HepG2 (cell line): ENCODE results near the gene TFEB. TPM values are rescaled to one million over a fixed set of nuclear protein-coding genes. Genes with fewer than 3 reads are reported as not detected.

Experiments used
- ARID3A ChIP-seq: IDR thresholded peaks from 2 replicates; pipeline ENCODE4 v1.6.1; 2012; ENCODE audit warnings: low read depth, low read length, improper control_type of control experiment
- GMEB2 ChIP-seq: IDR thresholded peaks from 2 replicates; pipeline ENCODE4 v1.6.1; 2016; ENCODE audit warnings: missing biosample characterization, missing genetic modification reagents, low read depth
- GPN1 ChIP-seq: sonication (generic); formaldehyde crosslinking; IDR thresholded peaks from 2 replicates; pipeline ENCODE4 v1.5.1; 2020; ENCODE audit warnings: missing genetic modification reagents, borderline replicate concordance
- HOXA3 ChIP-seq: sonication (generic); formaldehyde crosslinking; IDR thresholded peaks from 2 replicates; pipeline ENCODE4 v1.5.0; 2020; ENCODE audit warnings: missing genetic modification reagents
- KLF12 ChIP-seq: sonication (generic); formaldehyde crosslinking; IDR thresholded peaks from 2 replicates; pipeline ENCODE4 v1.4.0; 2020; ENCODE audit warnings: missing genetic modification reagents, borderline replicate concordance
- MLX ChIP-seq: IDR thresholded peaks from 2 replicates; pipeline ENCODE4 v1.6.1; 2016
- NFYC ChIP-seq: IDR thresholded peaks from 2 replicates; pipeline ENCODE4 v1.6.1; 2016; ENCODE audit warnings: missing genetic modification reagents, missing compliant biosample characterization
- PCBP2 ChIP-seq: fragments of 200-400 bp; formaldehyde crosslinking; optimal IDR thresholded peaks from 2 replicates; pipeline ENCODE3; 2018; ENCODE audit warnings: low read length, low read depth; ENCODE audit not compliant: poor library complexity, severe bottlenecking
- RAD51 ChIP-seq: fragments of 450-650 bp; IDR thresholded peaks from 2 replicates; pipeline ENCODE4 v1.6.1; 2016; ENCODE audit warnings: borderline replicate concordance
- RFX1 ChIP-seq: fragments of 450-650 bp; IDR thresholded peaks from 2 replicates; pipeline ENCODE4 v1.6.1; 2017
- RNF2 ChIP-seq: fragments of 450-650 bp; conservative IDR thresholded peaks from 2 replicates; pipeline ENCODE4 v1.6.1; 2016; ENCODE audit warnings: low read depth
- SNAPC5 ChIP-seq: sonication (generic); formaldehyde crosslinking; IDR thresholded peaks from 2 replicates; pipeline ENCODE4 v1.8.1; 2023; ENCODE audit warnings: mild to moderate bottlenecking, missing genetic modification reagents, borderline replicate concordance
- ZFYVE20 ChIP-seq: sonication (generic); formaldehyde crosslinking; IDR thresholded peaks from 2 replicates; pipeline ENCODE4 v1.8.0; 2023; ENCODE audit warnings: low read depth, mild to moderate bottlenecking, moderate library complexity, missing genetic modification reagents, borderline replicate concordance
- ZMAT5 ChIP-seq: sonication (generic); formaldehyde crosslinking; IDR thresholded peaks from 2 replicates; pipeline ENCODE4 v1.5.0; 2020; ENCODE audit warnings: mild to moderate bottlenecking, low read depth, missing genetic modification reagents, borderline replicate concordance
- ZNF12 ChIP-seq: sonication (generic); formaldehyde crosslinking; IDR thresholded peaks from 2 replicates; pipeline ENCODE4 v1.5.0; 2020; ENCODE audit warnings: missing genetic modification reagents
- ZNF207 ChIP-seq: fragments of 450-650 bp; IDR thresholded peaks from 2 replicates; pipeline ENCODE4 v1.6.1; 2016; ENCODE audit warnings: antibody characterized with exemption, borderline replicate concordance
- ZNF225 ChIP-seq: sonication (generic); formaldehyde crosslinking; IDR thresholded peaks from 2 replicates; pipeline ENCODE4 v1.4.0; 2020; ENCODE audit warnings: mild to moderate bottlenecking, missing genetic modification reagents
- ZNF574 ChIP-seq: sonication (generic); formaldehyde crosslinking; IDR thresholded peaks from 2 replicates; pipeline ENCODE4 v1.4.0; 2020; ENCODE audit warnings: missing genetic modification reagents
- ZNF589 ChIP-seq: sonication (generic); formaldehyde crosslinking; conservative IDR thresholded peaks from 2 replicates; pipeline ENCODE4 v1.8.0; 2022; ENCODE audit warnings: mild to moderate bottlenecking, moderate library complexity, missing genetic modification reagents
- ZNF678 ChIP-seq: sonication (generic); formaldehyde crosslinking; IDR thresholded peaks from 2 replicates; pipeline ENCODE4 v1.4.0; 2020; ENCODE audit warnings: mild to moderate bottlenecking, missing genetic modification reagents
- ZNF784 ChIP-seq: sonication (generic); formaldehyde crosslinking; IDR thresholded peaks from 2 replicates; pipeline ENCODE4 v1.5.1; 2020; ENCODE audit warnings: missing genetic modification reagents, mild to moderate bottlenecking, borderline replicate concordance
- ZSCAN9 ChIP-seq: IDR thresholded peaks from 2 replicates; pipeline ENCODE4 v1.6.1; 2016; ENCODE audit warnings: borderline replicate concordance
- polyA plus RNA-seq, 8 experiments: library from polyadenylated mRNA; depleted of rRNA in 3 of 8; stranded (reverse) in 7 of 8; unstranded in 1 of 8; fragments of >200 nt; fragmentation: Illumina TruSeq in 4 of 8; extraction: Trizol in 4 of 8; gene quantifications; 2 replicates each; pipeline versions ENCODE4 v1.2.1 to v1.2.3, GENCODE V29; 2011 to 2016; ENCODE audit warnings: low read depth in 4 of 8, missing spikeins in 1 of 8, mixed read lengths in 1 of 8; ENCODE audit not compliant: insufficient read depth in 1 of 8
- total RNA-seq, 5 experiments: library from RNA; depleted of rRNA; stranded (reverse); fragments of >200 nt; fragmentation: Illumina TruSeq; extraction: Trizol; gene quantifications; 2 replicates each; pipeline ENCODE4 v1.2.3, GENCODE V29; 2016; ENCODE audit warnings: low read depth in 1 of 5

TFEB gene
- total and polyA plus RNA-seq, 2 of the 13 experiments (the other 11 are each of a cell fraction or from before 2014, with no cell fraction given): 13.3 to 18.7 TPM

GRCh38 chr6:41779788-41780550 is 44.6 kb upstream of the TFEB start, which contains the start of gene FRS3 (continued):
- TF ChIP-seq GPN1 (no peak), RNF2 (no peak), MLX (peak; percentile 51; the same call in 1 of the 2 replicates), ZNF784 (CRISPR knock-in tag) (peak; percentile 82), ZNF589 (CRISPR knock-in tag) (no peak), SNAPC5 (no peak), KLF12 (CRISPR knock-in tag) (no peak), GMEB2 (peak; percentile 68; the same call in 1 of the 2 replicates), ARID3A (no peak), ZNF574 (CRISPR knock-in tag) (peak; percentile 99), ZNF678 (CRISPR knock-in tag) (0 out of 2 replicates have a peak, but pooled peaks have one; percentile 49), ZFYVE20 (CRISPR knock-in tag) (no peak), ZSCAN9 (peak; percentile 59; the same call in 1 of the 2 replicates), ZNF12 (CRISPR knock-in tag) (0 out of 2 replicates have a peak, but pooled peaks have one; percentile 13), NFYC (CRISPR knock-in tag) (peak; percentile 41), RFX1 (no peak), RAD51 (no peak), ZMAT5 (CRISPR knock-in tag) (no peak), ZNF207 (no peak), PCBP2 (no peak), ZNF225 (no peak), HOXA3 (peak; percentile 94)
